ENCODE results near the gene LPCAT3.

The LPCAT3 gene

GRCh38 chr12:7034464-7034863 lies 16.2 kb upstream of the LPCAT3 start:
- no peaks in the 10 kb centered on the region for H3K36me3 ChIP-seq
- no peaks in the 10 kb centered on the region for H3K27me3 ChIP-seq
- no peak overlapping the region for H3K4me3 ChIP-seq (ENCODE audit: low read depth in 1 of 2, low read length in 1 of 2)
- TF ChIP-seq CTCF (IDR thresholded peaks at IDR 0.05): no peak
- no peak overlapping the region for H3K27ac ChIP-seq
- H3K9me3 ChIP-seq: no peaks in the 10 kb centered on the region
- H3K4me1 ChIP-seq (ENCODE audit: control insufficient read depth in 1 of 2, insufficient read depth in 1 of 2, low read depth in 1 of 2, low read length in 1 of 2): no peaks in the 10 kb centered on the region

GRCh38 chr12:7032990-7033389 lies 14.7 kb upstream of the LPCAT3 start:
- Histone ChIP-seq H3K27ac (no peak overlapping the region), H3K27me3 (no peaks in the 10 kb centered on the region), H3K4me1 (ENCODE audit: control insufficient read depth in 1 of 2, insufficient read depth in 1 of 2, low read depth in 1 of 2, low read length in 1 of 2) (no peaks in the 10 kb centered on the region), H3K9me3 (no peaks in the 10 kb centered on the region), H3K36me3 (no peaks in the 10 kb centered on the region), H3K4me3 (ENCODE audit: low read depth in 1 of 2, low read length in 1 of 2) (no peak overlapping the region)
- no peak for TF ChIP-seq CTCF (IDR thresholded peaks at IDR 0.05)

GRCh38 chr12:7031306-7031705 lies 13.0 kb upstream of the LPCAT3 start:
- H3K27me3 ChIP-seq: no peaks in the 10 kb centered on the region
- H3K27ac ChIP-seq: no peak overlapping the region
- H3K4me3 ChIP-seq (ENCODE audit: low read depth in 1 of 2, low read length in 1 of 2): no peak overlapping the region
- no peaks in the 10 kb centered on the region for H3K9me3 ChIP-seq
- H3K36me3 ChIP-seq: no peaks in the 10 kb centered on the region
- TF ChIP-seq CTCF (IDR thresholded peaks at IDR 0.05): no peak
- no peaks in the 10 kb centered on the region for H3K4me1 ChIP-seq (ENCODE audit: control insufficient read depth in 1 of 2, insufficient read depth in 1 of 2, low read depth in 1 of 2, low read length in 1 of 2)

- Histone ChIP-seq H3K4me3 (ENCODE audit: low read depth in 1 of 2, low read length in 1 of 2) (no peak overlapping the region), H3K27ac (no peak overlapping the region), H3K36me3 (no peaks in the 10 kb centered on the region), H3K9me3 (no peaks in the 10 kb centered on the region), H3K27me3 (no peaks in the 10 kb centered on the region), H3K4me1 (ENCODE audit: control insufficient read depth in 1 of 2, insufficient read depth in 1 of 2, low read depth in 1 of 2, low read length in 1 of 2) (no peaks in the 10 kb centered on the region)
- no peak for TF ChIP-seq CTCF (IDR thresholded peaks at IDR 0.05)
Measured at GRCh38 chr12:7026854-7027253, 8.6 kb upstream of the LPCAT3 start.

- TF ChIP-seq CTCF (IDR thresholded peaks at IDR 0.05): no peak
- peaks cover 6 to 10% of the 10 kb centered on the region in 2 experiments for H3K4me1 ChIP-seq (ENCODE audit: control insufficient read depth in 1 of 2, insufficient read depth in 1 of 2, low read depth in 1 of 2, low read length in 1 of 2)
- H3K9me3 ChIP-seq: no peaks in the 10 kb centered on the region
- no peaks in the 10 kb centered on the region for H3K27me3 ChIP-seq
- H3K27ac ChIP-seq: no peak overlapping the region
- no peaks in the 10 kb centered on the region for H3K36me3 ChIP-seq
- H3K4me3 ChIP-seq (ENCODE audit: low read depth in 1 of 2, low read length in 1 of 2): no peak overlapping the region
Measured at GRCh38 chr12:7023114-7023513, 4.8 kb upstream of the LPCAT3 start.

- no peak overlapping the region for H3K27ac ChIP-seq
- no peaks in the 10 kb centered on the region for H3K36me3 ChIP-seq
- H3K27me3 ChIP-seq: no peaks in the 10 kb centered on the region
- no peak for TF ChIP-seq CTCF (IDR thresholded peaks at IDR 0.05)
- peaks cover 16 to 20% of the 10 kb centered on the region in 2 experiments for H3K4me1 ChIP-seq (ENCODE audit: control insufficient read depth in 1 of 2, insufficient read depth in 1 of 2, low read depth in 1 of 2, low read length in 1 of 2)
- no peak overlapping the region for H3K4me3 ChIP-seq (ENCODE audit: low read depth in 1 of 2, low read length in 1 of 2)
- no peaks in the 10 kb centered on the region for H3K9me3 ChIP-seq
Measured at GRCh38 chr12:7021956-7022355, 3.7 kb upstream of the LPCAT3 start.
